HG03060 (cell line): ENCODE measurements around the gene TPRA1.
A peak's percentile ranks its signal among the peaks of the same experiment; 100 is the strongest.

ENCODE experiments used
- ATAC-seq: cut with Tn5 transposase; IDR thresholded peaks from one replicate; pipeline ENCODE4 v1.9.1; 2021; ENCODE audit warnings: low read depth, moderate number of reproducible peaks; ENCODE audit not compliant: unreplicated experiment

Gene TPRA1

DNA sequence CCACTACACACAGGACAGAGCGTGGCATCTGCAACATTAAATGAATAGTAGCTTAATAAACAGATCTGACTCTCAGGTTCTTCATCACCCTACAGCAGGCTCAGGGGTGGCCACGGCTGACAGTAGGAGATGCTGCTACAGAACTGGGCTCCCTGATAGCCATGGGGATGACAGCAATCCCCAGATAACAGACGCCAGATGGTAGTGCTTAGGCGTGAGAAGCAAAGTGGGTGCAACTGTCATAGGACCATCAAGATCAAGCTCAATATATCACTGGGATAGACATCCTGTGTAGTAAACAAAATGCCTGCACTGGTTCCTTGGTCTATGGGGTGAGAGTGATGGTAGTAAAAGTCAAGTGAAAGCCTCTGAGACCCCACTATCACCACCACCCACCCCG, 2.6 kb upstream of the TPRA1 start:
- no peak for ATAC-seq

DNA sequence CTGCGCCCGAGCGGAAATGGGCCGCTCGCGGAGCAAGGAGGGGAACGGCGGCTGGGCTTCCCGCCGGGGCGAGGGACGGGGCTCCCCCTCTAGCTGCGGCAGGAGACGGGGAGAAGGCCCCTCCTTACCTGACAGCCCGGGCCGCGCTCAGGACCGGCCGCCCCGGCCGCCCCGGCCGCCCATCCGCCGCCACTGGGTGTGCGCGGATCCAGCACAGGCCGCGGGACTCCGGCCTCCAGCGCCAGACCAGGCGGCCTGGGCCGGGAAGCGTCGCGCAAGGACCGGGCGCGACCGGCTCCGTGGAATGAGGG, 296 bp downstream of the TPRA1 start:
- peak; percentile 1 for ATAC-seq

DNA sequence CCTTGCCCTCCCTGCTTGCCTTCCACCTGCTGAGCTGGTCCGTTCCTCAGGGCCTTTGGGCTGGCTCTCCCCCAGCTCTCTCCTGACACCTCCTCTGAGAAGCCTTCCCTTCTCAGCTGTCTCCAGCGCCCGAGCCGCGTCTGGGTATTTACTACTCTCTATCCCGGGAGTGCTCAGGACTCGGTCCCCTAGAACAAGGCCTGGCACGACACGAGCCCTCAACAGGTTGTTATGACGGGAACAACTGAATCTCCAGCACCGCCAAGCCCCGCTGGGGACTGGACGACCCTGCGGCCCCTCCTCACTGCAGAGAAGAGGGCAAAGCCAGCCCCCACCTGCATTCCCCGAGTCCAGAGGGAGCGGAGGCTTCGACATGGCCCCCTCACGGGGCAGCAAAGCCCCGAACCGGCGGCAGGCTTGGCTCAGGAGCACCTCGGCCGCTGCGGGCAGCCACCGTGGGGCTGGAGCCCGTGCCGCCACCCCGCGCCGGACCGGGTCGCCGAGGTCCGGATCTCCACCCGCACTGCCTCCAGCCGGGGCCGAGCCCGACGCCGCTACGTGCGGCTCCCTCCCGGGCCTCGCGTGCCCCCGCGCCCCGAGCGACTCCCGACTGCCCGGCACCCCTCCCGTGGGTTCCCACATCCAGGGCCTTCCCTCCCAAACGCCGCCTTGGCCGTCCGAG, 792 bp downstream of the TPRA1 start:
- ATAC-seq: no peak

DNA sequence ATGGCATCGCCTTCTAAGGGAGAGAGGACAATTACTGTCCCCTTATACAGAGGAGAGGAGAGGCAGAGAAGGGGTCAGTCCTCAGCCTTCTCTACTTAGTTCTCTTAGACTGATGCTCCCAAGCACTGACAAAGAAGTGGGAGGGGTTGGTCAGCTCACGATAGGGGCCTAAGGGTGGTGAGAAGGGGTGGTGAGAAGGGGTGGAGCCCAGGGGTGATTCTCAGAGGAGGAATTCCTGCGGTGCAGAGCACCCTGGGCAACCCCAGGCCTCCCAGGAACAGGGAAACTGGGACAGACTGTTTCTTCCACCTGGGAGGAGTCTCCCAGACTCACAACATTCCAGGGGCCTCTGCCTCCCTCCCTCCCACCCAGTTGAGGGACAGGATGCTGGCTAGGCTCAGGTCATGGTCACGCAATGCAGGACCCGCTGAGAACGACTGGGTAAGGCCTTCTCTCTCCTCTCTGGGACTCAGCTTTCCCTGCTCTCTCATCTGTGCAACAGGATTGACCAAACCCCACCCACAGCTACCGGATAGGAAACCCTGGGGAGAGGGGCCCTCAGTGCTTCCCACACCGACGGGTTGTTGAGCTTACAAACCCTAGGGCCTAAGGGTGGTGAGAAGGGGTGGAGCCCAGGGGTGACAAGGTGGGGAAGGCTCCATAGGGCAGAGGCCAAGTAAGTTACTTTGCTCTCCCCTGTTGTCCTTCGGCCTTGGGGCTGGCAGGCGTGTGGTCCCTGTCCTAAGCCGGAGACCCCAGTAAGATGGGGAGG, 1.5 kb downstream of the TPRA1 start:
- no peak for ATAC-seq

DNA sequence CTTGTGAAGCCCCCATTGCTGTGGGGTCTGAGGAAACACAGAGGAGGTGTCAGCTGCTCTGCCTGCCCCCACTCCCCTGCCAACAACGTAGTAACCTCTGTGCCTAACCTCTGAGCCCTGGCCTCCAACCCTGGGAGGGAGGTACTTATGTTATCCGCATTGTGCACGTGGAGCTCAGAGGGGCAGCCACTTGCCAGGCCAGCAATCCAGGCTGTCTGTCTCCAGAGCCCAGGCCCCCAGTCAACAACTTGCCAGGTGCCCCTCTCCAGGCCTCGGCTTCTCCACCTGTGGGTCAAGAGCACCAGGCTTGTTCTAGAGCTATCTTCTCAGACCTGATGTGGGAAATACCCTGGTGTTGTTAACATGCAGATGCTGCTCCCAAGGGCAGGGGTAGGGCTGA, 2.7 kb downstream of the TPRA1 start:
- ATAC-seq: no peak

DNA sequence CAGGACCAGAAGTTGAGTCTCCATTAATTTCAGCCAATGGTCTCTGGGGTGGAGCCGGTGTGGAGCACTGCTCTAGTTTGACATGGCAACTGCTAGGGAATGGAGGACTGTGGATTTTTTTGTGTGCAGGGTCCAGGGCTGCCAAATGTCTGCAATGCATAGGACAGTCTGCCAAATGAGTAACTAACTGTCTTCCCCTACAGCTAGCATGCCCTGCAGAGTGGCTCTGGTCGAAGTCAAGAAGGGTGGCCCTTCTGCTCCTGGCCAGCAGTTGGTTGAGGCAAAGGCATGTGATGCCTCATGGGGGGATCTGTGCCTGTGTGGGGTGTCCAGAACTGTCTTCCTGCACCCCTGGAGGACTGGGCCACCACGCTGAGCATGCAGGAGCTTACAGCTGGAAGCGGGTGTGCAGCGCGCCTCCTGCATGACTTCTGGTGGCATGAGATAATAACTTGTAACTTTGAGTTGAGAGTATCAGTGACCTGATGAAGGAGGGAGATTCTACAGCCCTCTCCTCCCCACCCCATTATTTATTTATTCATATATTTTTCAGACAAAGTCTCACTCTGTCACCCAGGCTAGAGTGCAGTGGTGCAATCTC, 4.6 kb downstream of the TPRA1 start:
- no peak for ATAC-seq

DNA sequence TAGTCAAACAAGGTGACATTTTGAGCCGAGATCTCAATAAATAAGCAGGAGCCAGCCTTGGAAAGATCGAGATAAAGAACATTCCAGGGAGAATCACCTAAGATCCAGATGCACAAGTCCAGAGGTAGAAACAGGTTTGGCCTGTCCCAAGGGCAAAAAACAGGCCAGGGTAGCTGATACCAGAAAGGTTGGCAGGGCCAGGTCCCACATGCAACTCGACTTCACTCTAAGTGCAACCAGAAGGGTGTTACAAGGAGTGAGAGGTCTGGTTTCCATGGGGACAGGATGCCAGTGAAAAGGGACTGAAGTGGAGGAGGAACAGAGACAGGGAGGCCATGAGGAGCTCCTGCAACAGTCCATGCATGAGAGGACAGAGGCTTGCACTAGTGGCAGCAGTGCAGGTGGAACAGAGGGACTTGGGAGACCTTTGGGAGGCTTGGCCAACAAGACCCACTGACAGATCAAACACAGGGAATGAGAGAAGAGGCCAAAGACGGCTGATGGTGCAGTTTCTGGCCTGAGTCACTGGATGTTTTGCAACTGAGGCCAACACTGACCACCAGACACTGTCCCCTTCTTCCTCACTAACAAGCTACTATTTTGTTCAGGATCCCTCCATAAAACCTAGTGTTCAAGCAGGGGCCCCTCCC, 5.2 kb downstream of the TPRA1 start:
- ATAC-seq: no peak

DNA sequence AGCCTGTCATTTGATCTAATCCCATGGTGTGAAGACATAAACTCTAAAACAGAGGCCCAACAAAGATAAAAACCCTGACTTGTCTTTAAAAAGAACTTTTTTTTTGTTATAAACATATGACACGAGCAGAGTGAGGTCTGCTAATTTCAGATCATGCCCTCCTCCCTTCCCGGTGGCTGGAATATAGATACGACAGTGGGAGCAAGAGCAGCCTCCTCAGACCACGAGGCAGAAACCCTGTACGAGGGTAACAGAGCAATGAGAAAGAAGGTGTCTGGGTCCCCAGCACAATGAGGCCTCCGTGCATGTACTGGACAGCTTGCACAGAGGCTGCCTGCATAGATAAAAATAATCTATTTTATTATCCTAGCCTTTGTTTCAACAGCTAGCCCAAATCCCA, 5.8 kb downstream of the TPRA1 start:
- no peak for ATAC-seq

DNA sequence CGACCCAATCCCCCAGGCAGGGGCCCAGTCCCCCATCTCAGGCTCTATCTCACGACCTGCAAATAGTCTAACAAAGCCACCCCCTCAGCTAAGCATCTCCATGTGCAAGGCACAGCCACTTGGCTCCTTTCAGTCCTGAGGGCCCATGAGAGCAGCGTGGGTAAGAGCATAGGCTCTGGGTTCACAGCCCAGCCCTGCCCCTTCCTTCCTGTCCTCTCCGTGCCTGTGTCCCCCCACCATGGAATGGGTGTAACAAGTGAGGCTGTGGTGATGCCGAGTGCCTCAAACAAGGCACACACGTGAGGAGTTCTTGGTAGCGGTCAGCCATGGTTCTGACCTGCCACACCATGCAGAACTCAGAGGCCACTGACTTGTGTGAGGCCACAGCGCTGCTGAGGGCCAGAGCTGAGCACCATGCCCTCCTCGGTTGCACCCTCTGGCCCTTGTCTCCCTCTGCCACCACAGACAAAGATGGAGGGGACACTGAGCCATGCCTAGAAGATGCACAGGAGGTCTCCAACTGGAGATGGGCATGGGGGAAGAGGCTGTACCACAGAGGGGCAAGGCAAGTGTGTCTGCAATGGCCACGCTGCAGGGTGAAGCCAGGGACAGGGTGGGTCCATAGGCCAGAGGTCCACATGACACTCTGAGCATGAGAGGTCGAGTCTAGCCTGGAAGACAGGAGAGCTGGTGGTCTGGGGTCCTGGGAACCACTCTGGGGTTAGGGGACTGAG, 10.0 kb downstream of the TPRA1 start:
- no peak for ATAC-seq

DNA sequence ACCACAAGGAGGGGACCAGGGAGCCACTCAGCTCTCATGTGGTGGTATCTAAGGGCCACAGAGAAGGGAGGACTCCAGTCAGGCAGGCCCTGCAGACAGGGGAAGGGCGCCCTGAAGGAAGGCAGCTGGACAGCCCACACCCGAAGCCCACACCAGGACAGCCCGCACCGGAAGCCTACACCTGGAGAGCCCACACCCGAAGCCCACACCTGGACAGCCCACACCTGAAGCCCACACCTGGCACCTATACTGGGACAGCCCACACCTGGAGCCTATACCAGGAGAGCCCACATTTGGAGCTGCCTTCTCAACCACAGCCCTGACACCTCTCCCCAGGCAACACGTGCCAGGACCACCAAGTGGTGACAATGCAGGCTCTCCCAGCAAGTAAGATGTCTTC, 11.7 kb downstream of the TPRA1 start:
- no peak for ATAC-seq

DNA sequence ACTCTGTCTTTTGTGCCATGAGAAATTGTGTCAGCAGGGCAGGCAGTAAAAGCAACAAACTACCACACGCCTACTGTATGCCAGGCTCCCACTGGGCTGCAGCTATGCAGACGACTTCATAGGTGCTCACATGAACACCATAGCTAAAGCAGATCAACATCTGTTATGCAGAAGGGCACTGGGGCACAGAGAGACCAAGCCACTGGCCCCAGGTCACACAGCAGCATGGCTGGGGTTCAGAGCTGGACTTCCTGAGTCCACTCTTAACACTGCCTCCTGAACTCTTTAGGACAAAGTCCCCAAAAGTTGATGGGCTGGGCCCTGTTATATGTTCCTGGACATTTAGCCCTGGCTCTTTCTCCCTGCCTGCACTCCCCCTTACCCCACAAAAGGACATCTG, 12.4 kb downstream of the TPRA1 start:
- ATAC-seq: no peak

DNA sequence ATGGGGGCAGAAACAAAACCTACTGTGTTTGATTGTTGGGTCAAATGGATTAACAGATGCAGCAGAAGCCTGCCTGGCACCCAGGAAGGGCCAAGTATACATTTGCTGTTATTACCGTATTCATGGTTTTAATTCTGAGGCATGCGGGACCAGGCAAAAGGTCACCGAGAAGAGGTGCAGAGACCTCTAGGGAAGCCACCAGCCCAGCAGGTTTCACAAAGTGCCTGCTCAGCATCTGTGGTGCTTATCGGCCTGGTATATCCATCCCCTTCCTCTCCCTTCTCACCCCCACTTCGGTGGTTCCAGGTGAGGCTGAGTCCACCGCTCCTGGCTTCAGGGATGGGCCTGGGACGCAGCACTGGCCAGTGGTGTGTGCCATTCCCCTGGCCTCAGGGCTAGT, 13.1 kb downstream of the TPRA1 start:
- no peak for ATAC-seq

DNA sequence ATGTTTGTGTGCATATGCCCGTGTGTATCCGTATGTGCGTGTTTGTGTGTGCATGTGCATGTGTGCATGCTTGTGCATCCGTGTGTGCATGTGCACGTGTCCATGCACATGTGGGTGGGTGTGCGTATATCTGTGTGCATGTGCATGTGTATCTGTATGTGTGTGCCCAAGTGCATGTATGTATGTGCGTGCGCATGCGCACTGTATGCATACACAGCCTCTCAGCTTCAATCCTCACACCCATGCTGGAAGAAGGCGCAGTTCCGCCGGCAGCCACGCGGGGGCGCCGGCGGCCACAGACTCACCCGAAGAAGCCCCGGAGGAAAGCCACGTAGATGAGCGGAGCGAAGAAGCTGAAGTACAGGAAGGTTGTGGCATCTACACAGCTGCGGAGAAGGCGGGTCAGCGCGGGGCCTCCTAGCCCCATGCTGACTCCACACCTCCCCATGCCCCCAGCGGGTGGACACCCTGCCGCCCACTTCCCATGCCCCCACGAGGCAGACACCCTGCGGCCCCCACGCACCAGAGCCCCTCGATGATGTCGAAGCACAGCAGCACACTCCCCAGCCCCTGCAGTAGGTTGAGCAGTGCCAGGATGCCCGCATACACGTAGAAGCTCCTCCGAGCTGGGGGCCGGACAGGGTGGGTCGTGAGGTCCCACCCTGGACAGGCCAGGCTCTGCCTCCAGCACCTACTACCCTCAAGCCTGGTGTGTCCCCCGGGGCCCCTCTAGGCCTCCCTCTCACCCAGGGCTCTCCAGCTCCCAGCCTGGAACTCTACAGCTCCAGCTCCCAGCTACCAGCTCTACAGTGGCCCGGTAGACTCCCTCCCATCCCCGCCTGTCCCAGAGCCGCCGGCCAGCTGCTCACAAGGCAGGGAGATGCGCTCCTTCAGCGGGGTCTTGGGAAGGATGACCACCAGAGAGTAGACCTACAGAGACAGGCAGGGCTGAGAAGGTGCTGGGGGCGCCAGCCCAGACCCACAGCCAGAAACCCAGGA, 15.4 kb downstream of the TPRA1 start:
- peak; percentile 42 for ATAC-seq

DNA sequence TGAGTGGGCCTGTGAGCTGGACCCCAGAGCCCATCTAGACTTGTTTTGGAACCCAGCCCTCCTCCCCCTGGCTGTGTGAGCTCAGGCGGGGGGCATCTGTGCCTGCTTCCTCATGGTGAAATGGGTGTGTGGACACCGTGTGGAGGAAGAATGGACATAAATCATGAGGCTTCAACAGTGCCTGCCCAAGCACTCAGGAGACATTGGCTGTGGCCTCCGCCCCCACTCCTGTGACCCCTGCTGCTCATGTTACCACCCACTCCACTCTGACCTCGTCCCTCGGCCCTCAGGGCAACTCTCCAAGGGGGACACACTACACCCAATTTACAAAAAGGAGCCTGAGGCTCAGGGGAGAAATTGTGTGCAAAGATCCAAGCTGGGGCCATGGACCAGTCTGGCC, 16.6 kb downstream of the TPRA1 start:
- ATAC-seq: no peak

DNA sequence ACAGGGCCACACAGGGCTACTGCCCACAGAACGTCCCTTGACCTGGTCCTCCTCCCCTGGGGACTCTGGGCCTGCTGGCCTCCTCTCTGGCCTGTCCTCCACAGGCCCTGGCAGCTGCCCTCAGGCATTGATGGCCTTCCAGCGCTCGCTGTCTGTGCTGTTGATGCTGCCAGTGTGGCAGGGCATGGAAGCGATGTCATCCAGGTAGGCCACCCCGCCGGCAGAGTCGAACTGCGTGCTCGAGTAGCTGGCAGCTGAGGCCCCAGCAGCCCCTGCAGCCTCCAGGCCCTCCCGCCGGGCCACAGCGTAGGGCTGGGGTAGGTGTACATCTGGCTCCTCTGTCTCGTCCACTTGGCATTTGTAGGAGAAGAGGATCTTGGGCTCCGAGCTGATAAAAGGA, 17.1 kb downstream of the TPRA1 start:
- ATAC-seq: no peak

DNA sequence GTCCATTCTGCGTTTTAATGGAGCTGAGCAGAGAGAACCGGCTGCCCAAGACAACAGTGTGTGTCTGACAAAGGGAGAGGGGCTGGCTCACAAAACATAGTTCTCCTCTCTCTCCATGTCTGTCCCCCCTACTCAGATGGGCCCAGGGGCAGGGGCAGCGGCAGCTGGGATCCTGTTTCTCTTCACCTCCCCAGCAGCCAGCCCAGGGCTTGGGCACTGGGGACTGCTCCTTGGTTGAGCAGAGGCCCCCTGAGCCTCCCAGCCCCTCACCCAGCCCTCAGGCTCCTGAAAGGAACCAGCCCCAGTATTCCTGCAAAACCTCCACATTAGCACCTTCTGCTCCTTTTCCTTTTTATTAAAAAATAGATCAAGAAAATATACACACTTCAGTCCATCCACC, 17.8 kb downstream of the TPRA1 start:
- no peak for ATAC-seq

DNA sequence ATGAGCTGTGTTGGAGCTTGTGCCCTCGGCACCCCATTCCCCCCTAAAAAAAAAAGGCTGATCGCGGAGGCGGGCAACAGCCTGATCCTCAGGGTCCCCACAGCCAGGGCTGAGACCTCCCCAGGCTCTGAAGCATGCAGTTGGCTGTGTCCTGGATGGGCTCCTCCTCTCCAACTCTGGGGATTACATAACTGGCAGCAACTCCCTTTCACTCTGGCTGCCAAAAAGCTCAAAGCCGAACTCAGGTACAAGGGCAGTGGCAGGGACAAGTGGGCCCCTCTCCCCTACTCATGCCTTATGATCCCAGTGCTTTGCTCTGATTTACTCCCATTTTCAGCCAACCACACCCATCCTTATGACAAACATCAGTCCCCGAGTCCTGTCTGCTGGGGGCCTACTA, 18.3 kb downstream of the TPRA1 start:
- ATAC-seq: no peak

DNA sequence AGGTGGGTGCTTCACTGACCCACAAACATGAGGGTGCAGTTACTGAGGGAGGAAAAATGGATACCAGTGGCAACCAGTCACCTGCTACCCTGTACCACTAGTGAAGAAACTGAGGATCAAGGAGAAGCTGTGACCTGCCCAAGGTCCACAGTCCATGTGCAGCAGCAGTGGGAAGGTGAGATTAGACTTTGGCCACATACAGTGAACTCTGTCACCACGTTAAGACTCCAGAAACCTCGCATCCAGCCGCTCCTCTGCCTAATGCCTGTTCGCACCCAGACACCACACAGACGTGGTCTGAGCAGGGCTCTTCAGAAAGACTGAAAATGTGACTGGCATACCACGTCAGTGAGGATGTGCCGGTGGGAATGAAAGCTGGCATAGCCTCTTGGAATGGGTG, 20.0 kb downstream of the TPRA1 start:
- no peak for ATAC-seq

DNA sequence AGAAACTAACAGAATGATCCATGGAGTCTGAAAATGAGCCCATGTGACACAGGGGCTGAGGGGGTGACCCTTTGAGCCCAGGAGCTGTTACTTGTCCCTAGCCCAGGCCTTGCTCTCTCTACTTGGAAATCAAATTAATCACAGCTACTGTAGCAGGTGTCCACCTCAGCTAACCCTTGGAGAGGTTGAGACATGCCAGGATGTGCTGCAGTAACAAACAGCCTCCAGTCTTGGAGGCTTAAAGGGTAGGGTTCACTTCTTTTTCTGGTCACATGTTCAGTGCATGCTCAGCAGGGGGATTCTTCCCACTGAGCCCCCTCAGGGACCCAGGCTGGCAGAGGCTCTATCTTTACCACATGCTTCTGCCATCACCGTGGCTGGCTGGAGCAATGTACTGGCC, 21.4 kb downstream of the TPRA1 start:
- no peak for ATAC-seq

DNA sequence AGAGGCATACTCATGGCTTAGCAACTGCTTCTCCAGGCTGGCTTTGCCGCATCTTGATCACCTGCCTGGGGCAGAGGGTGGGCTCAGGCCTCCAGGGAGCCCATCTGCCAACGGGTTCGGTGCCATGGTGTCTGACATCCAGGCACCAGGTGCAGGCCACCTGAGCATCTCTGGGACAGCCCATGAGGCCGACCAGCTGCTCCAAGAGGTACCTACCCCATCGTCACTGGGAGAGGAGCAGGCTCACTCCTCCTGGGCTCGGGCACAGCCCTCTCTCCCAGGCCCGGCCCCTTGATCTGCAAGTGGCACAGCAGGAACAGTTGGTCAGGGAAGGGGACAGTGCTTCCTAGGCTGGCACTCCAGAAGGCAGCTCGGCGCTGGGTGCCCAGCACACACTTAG, 21.9 kb downstream of the TPRA1 start:
- ATAC-seq: no peak
